Osteoblast (primary cell): Measurements from ENCODE around the gene SLC30A5. TPM values are rescaled to one million over a fixed set of nuclear protein-coding genes. Genes with fewer than 3 reads are reported as not detected.

ENCODE experiments used
- DNase-seq: peaks from one replicate; pipeline ENCODE4 v3.0.0; 2011; ENCODE audit warnings: low spot score, mixed read lengths; ENCODE audit not compliant: insufficient read length; ENCODE audit errors: missing footprints
- H2AFZ ChIP-seq: 2 replicates; pipeline ENCODE4 v1.6.0; 2011; ENCODE audit warnings: mild to moderate bottlenecking, low read length
- H3K27ac ChIP-seq: 2 replicates; pipeline ENCODE4 v1.5.1; 2011; ENCODE audit warnings: mild to moderate bottlenecking, low read depth, low read length, moderate library complexity
- H3K27me3 ChIP-seq: 2 replicates; pipeline ENCODE4 v1.6.0; 2012; ENCODE audit warnings: mild to moderate bottlenecking, control low read depth, inconsistent platforms, low read length, moderate library complexity; ENCODE audit not compliant: insufficient read depth
- H3K36me3 ChIP-seq: 2 replicates; pipeline ENCODE4 v1.5.1; 2011; ENCODE audit warnings: mild to moderate bottlenecking, low read length, control low read depth, moderate library complexity; ENCODE audit not compliant: insufficient read depth
- H3K4me1 ChIP-seq: 2 replicates; pipeline ENCODE4 v1.5.1; 2011; ENCODE audit warnings: mild to moderate bottlenecking, low read length, control low read depth, moderate library complexity; ENCODE audit not compliant: insufficient read depth
- H3K4me2 ChIP-seq: 2 replicates; pipeline ENCODE4 v1.6.0; 2011; ENCODE audit warnings: mild to moderate bottlenecking, low read length; ENCODE audit not compliant: insufficient read depth
- H3K4me3 ChIP-seq: fragments of 200-600 bp; sonication (generic); 3 replicates; pipeline ENCODE4 v1.5.1; 2012; ENCODE audit warnings: mild to moderate bottlenecking, low read length, inconsistent platforms; ENCODE audit not compliant: insufficient read depth
- H3K79me2 ChIP-seq: 2 replicates; pipeline ENCODE4 v1.6.0; 2012; ENCODE audit warnings: mild to moderate bottlenecking, low read length, control low read depth, inconsistent platforms; ENCODE audit not compliant: insufficient read depth
- H3K9me3 ChIP-seq: 2 replicates; pipeline ENCODE4 v1.5.1; 2011; ENCODE audit warnings: low read depth, low read length, control low read depth
- H4K20me1 ChIP-seq: 2 replicates; pipeline ENCODE4 v1.6.0; 2012; ENCODE audit warnings: mild to moderate bottlenecking, low read length, control low read depth; ENCODE audit not compliant: insufficient read depth
- small RNA-seq: library from RNA; depleted of rRNA; stranded (forward); fragments of <200 nt; gene quantifications from one replicate; pipeline ENCODE3, GENCODE V24; 2012
- total RNA-seq: library from RNA; depleted of rRNA; stranded (reverse); fragments of >200 nt; gene quantifications from 2 replicates; pipeline ENCODE4 v1.2.3, GENCODE V29; 2012
- TF ChIP-seq, protein P1 (sequence below): IDR thresholded peaks from 2 replicates; pipeline ENCODE4 v1.5.1; 2011; ENCODE audit warnings: mild to moderate bottlenecking, low read depth, low read length, moderate library complexity; ENCODE audit errors: extremely low read depth

The SLC30A5 gene
- total RNA-seq, 1 donor: 42.0 TPM

DNA sequence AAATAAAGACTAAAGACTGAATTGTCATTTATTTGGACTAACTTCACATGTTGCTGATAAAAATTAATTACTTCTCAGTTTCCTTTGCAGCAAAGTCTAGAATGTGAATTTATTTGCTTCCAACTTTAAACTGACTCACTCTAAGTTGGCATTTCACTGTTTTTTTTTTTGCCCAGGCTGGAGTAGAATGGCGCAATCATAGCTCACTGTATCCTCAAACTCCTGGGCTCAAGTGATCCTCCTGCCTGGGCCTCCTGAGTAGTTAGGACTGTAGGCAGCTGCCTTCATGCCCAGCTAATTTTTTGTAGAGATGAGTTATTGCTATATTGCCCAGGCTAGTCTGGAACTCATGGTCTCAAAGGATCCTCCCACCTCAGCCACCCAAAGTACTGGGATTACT, 76.7 kb downstream of the SLC30A5 start:
- Histone ChIP-seq H3K27ac (no peak overlapping the region), H4K20me1 (no peaks in the 10 kb centered on the region), H3K9me3 (no peaks in the 10 kb centered on the region), H3K4me2 (no peak overlapping the region), H3K79me2 (peaks cover 48% of the 10 kb centered on the region), H3K4me1 (peaks cover 23% of the 10 kb centered on the region), H2AFZ (no peak overlapping the region), H3K4me3 (no peak overlapping the region), H3K36me3 (peaks cover 38% of the 10 kb centered on the region), H3K27me3 (no peaks in the 10 kb centered on the region)
- TF ChIP-seq, protein P1, sequence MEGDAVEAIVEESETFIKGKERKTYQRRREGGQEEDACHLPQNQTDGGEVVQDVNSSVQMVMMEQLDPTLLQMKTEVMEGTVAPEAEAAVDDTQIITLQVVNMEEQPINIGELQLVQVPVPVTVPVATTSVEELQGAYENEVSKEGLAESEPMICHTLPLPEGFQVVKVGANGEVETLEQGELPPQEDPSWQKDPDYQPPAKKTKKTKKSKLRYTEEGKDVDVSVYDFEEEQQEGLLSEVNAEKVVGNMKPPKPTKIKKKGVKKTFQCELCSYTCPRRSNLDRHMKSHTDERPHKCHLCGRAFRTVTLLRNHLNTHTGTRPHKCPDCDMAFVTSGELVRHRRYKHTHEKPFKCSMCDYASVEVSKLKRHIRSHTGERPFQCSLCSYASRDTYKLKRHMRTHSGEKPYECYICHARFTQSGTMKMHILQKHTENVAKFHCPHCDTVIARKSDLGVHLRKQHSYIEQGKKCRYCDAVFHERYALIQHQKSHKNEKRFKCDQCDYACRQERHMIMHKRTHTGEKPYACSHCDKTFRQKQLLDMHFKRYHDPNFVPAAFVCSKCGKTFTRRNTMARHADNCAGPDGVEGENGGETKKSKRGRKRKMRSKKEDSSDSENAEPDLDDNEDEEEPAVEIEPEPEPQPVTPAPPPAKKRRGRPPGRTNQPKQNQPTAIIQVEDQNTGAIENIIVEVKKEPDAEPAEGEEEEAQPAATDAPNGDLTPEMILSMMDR: no peak
- no peak for DNase-seq

DNA sequence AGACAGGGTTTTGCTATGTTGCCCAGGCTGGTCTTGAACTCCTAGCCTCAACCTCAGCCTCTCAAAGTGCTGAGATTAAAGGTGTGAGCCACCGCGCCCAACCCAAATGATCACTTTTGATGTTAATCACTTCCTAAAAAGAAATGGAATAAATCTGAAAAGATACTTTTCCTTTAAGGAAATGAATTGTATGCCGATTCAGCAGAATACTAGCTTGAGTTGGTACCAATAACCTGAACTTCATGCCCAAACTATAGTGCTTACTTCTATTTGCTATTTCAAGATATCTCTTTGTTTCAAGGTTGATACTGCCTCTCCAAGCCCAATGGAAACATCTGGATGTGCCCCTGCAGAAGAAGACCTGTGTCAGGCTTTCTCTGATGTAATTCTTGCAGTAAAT, 77.2 kb downstream of the SLC30A5 start:
- H2AFZ ChIP-seq: no peak overlapping the region
- no peaks in the 10 kb centered on the region for H3K27me3 ChIP-seq
- no peak overlapping the region for H3K27ac ChIP-seq
- no peak overlapping the region for H3K4me2 ChIP-seq
- no peak for DNase-seq
- peaks cover 23% of the 10 kb centered on the region for H3K4me1 ChIP-seq
- H3K4me3 ChIP-seq: no peak overlapping the region
- no peaks in the 10 kb centered on the region for H4K20me1 ChIP-seq
- H3K36me3 ChIP-seq: peaks cover 41% of the 10 kb centered on the region
- TF ChIP-seq, protein P1: no peak
- H3K79me2 ChIP-seq: peaks cover 48% of the 10 kb centered on the region
- H3K9me3 ChIP-seq: no peaks in the 10 kb centered on the region

Small RNA genes lying within 50 kb of the gene (small RNA-seq; reads per million reads assigned to genes)
- gene SNORA50D (not detected), gene SUMO2P4 (not detected)

Other genes with a start within 250 kb of the SLC30A5 start
- gene CCNB1, start 73.1 kb downstream of the SLC30A5 start, total RNA-seq: 19.2 and 22.4 TPM in 2 replicates
- gene CENPH, start 95.6 kb downstream of the SLC30A5 start, total RNA-seq: 4.7 and 5.0 TPM in 2 replicates
- gene CDK7, start 140.9 kb downstream of the SLC30A5 start, total RNA-seq: 41.5 and 44.5 TPM in 2 replicates
- gene CCDC125, start 238.8 kb downstream of the SLC30A5 start, total RNA-seq: 6.5 and 8.7 TPM in 2 replicates